Upper lobe of right lung (tissue), 1 donor: ENCODE data around the gene CX3CL1. TPM values are rescaled to one million over a fixed set of nuclear protein-coding genes. Genes with fewer than 3 reads are reported as not detected.
A peak's percentile ranks its signal among the peaks of the same experiment; 100 is the strongest.

Source experiments
- ATAC-seq: fragments of 200-7000 bp; cut with Tn5 transposase; one replicate; pipeline ENCODE4 v1.9.1; 2020; ENCODE audit warnings: mild to moderate bottlenecking, moderate library complexity
- DNase-seq: peaks from one replicate; pipeline ENCODE4 v3.0.0-alpha.2; 2020
- H3K27ac ChIP-seq: fragments of 200-600 bp; one replicate; pipeline ENCODE4 v1.8.0; 2022
- H3K27me3 ChIP-seq: fragments of 200-600 bp; one replicate; pipeline ENCODE4 v1.8.0; 2022; ENCODE audit warnings: mild to moderate bottlenecking
- H3K36me3 ChIP-seq: fragments of 200-600 bp; one replicate; pipeline ENCODE4 v1.8.0; 2022
- H3K4me1 ChIP-seq: fragments of 200-600 bp; one replicate; pipeline ENCODE4 v1.8.0; 2022
- H3K4me3 ChIP-seq: fragments of 200-600 bp; one replicate; pipeline ENCODE4 v1.8.0; 2022; ENCODE audit warnings: mild to moderate bottlenecking
- H3K9me3 ChIP-seq: fragments of 200-600 bp; one replicate; pipeline ENCODE4 v1.8.0; 2022
- intact Hi-C: fragments of 100-400 bp; cut with DNase I; formaldehyde crosslinking; loops from one replicate; pipeline ENCODE4 v1.11.0; 2022
- long read RNA-seq: library from polyadenylated mRNA; unstranded; transcript quantifications from one replicate; pipeline ENCODE4 v2.0.0, GENCODE V29; 2021
- total RNA-seq: library from RNA; stranded (reverse); fragmentation: NEBNext Ultra II Directional; extraction: Animal tissue kit (Norgen Biotek cat#: 25700); gene quantifications from one replicate; pipeline ENCODE4 v1.2.1, GENCODE V29; 2021
- TF ChIP-seq, protein P1 (sequence below): fragments of 200-600 bp; IDR thresholded peaks from one replicate; pipeline ENCODE4 v1.8.0; 2022; ENCODE audit warnings: antibody characterized with exemption
- donor health status: DM: no; HTN: yes; CAD: no; lungs with severe emphysema.

Gene CX3CL1
- 47.5 TPM for total RNA-seq
- long read RNA-seq, transcript CX3CL1-201 (3 exons, 3,321 nt), result major isoform, 11 of 118 reads
- long read RNA-seq, partial matches to known transcripts, result 0 of 118 reads
- long read RNA-seq, other reads (novel, unspliced or antisense), result 107 of 118 reads

DNA sequence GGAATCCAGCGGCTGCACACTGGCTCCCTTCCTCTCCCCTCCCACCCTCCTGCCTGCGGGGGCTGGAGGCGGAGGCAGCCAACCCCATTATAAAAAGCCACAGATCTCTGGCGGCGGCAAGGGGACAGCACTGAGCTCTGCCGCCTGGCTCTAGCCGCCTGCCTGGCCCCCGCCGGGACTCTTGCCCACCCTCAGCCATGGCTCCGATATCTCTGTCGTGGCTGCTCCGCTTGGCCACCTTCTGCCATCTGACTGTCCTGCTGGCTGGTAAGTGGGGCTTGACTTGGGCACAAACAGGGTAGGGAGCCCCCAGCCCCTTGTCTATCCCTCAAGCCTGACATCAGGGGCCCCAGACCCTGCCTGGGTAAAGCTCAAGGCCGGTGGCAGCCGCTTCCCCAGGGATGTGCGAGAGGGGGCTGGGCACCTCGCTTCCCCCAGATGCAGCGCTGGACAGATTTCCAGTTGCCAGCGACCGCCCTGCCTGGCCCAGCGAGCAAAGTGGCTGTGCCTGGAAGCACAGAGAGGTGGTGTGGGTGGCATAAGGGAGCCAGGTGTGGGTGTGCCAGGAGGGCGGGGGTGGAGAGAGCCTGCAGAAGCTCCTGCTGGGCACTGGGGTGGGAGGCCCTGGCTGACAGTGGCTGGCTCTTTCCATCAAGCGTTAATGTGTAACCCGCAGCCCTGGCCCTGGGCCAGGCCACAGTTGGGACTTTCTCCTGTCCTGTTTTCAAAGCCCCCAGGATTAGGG, at the start of gene CX3CL1:
CX3CL1 (plus strand) TSS at position 119 of the 745 bp plus-strand sequence; CDS start at position 198, 79 bp downstream.
- Histone ChIP-seq H3K4me1 (peaks cover under 1% of the 10 kb centered on the region), H3K36me3 (no peaks in the 10 kb centered on the region), H3K9me3 (no peaks in the 10 kb centered on the region), H3K27me3 (no peaks in the 10 kb centered on the region), H3K4me3 (peak within 1 kb of the TSS; percentile 47), H3K27ac (peak within 1 kb of the TSS; percentile 67)
- ATAC-seq (peak; percentile 74), DNase-seq (peak; percentile 70)
- TF ChIP-seq, protein P1, sequence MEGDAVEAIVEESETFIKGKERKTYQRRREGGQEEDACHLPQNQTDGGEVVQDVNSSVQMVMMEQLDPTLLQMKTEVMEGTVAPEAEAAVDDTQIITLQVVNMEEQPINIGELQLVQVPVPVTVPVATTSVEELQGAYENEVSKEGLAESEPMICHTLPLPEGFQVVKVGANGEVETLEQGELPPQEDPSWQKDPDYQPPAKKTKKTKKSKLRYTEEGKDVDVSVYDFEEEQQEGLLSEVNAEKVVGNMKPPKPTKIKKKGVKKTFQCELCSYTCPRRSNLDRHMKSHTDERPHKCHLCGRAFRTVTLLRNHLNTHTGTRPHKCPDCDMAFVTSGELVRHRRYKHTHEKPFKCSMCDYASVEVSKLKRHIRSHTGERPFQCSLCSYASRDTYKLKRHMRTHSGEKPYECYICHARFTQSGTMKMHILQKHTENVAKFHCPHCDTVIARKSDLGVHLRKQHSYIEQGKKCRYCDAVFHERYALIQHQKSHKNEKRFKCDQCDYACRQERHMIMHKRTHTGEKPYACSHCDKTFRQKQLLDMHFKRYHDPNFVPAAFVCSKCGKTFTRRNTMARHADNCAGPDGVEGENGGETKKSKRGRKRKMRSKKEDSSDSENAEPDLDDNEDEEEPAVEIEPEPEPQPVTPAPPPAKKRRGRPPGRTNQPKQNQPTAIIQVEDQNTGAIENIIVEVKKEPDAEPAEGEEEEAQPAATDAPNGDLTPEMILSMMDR, result peak; percentile 30
- intact Hi-C loops, result loop anchor here (5.0 kb wide), 1 partner anchor 65 kb away; no protein-coding TSS in a partner anchor

DNA sequence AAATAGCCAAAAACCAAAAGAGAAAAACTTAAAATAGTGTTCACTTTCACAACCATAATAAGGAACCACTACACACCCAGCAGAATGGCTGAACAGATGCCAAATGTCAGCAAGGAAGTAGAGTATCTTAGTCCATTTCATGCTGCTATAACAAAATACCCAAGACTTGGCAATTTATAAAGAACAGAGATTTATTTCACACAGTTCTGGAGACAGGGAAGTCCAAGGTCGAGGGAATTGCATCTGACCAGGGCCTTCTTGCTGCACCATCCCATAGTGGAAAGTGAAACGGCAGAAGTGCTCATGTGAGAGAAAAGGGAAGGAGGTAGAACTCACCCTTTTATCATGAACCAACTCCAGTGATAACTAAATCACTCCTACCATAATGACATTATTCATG, 47.5 kb upstream of the CX3CL1 start:
- Histone ChIP-seq H3K27me3 (no peaks in the 10 kb centered on the region), H3K36me3 (no peaks in the 10 kb centered on the region), H3K4me1 (no peaks in the 10 kb centered on the region), H3K9me3 (no peaks in the 10 kb centered on the region), H3K4me3 (no peak overlapping the region), H3K27ac (no peak overlapping the region)
- intact Hi-C loops, result no loop called here
- ATAC-seq, result peak; percentile 74
- TF ChIP-seq, protein P1, result no peak
- no peak for DNase-seq

DNA sequence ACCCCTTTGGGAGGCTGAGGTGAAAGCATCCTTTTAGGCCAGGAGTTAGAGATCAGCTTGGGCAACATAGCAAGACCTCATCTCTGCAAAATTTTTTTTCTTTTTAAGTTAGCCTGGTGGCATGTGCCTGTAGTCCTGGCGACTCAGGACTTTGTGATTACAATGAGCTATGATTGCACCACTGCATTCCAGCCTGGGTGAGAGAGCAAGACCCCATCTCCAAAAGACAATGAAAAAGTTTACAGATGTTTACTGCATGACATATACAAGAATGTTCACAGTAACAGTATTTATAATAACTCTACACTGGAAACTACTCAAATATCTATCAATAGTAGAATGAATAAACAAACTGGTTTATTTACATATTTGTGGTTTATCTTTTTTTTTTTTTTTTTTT, 46.8 kb upstream of the CX3CL1 start:
- H3K9me3 ChIP-seq, result no peaks in the 10 kb centered on the region
- H3K27ac ChIP-seq, result no peak overlapping the region
- no peak for ATAC-seq
- DNase-seq, result no peak
- intact Hi-C loops, result no loop called here
- TF ChIP-seq, protein P1, result no peak
- H3K27me3 ChIP-seq, result no peaks in the 10 kb centered on the region
- no peaks in the 10 kb centered on the region for H3K4me1 ChIP-seq
- H3K36me3 ChIP-seq, result no peaks in the 10 kb centered on the region
- no peak overlapping the region for H3K4me3 ChIP-seq

DNA sequence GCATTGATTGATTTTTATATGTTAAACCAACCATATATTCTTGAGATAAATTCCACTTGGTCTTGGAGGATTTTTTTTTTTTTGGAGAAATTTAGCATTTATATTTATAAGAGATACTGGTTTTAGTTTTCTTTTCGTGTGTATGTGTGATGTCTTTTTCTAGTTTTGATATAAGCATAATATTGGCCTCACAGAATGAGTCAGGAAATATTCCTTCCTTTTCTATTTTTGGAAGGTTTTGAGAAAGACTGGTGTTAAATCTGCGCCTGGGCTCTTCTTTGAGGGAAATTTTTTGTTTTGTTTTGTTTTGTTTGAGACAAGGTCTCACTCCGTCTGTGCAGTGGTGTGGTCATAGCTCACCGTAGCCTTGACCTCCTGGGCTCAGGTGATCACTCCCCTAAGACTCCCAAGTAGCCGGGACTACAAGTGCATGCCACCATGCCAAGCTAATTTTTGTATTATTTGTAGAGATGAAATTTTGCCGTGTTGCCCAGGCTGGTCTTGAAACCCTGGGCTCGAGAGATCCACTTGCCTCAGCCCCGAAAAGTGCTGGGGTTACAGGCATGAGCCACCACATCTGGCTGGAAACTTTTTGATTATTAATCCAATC, 42.5 kb upstream of the CX3CL1 start:
- H3K36me3 ChIP-seq, result no peaks in the 10 kb centered on the region
- no peaks in the 10 kb centered on the region for H3K27me3 ChIP-seq
- H3K4me1 ChIP-seq, result no peaks in the 10 kb centered on the region
- no peaks in the 10 kb centered on the region for H3K9me3 ChIP-seq
- ATAC-seq, result no peak
- DNase-seq, result no peak
- TF ChIP-seq, protein P1, result no peak
- H3K4me3 ChIP-seq, result no peak overlapping the region
- intact Hi-C loops, result no loop called here
- H3K27ac ChIP-seq, result no peak overlapping the region

DNA sequence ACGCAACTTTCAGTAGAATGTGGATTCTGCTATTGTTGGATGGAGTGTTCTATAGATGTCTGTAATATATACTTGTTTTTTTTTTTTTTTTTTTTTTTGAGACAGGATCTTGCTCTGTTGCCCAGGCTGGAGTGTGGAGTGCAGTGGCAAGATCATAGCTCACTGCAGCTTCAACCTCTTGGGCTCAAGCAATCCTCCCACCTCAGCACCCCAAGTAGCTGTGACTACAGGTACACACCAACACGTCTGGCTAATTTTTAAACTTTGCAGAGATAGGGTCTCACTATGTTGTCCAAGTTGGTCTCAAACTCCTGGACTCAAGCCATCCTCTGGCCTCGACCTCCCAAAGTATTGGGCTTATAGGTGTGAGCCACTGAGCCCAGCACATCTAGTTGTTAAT, 40.9 kb upstream of the CX3CL1 start:
- intact Hi-C loops, result no loop called here
- TF ChIP-seq, protein P1, result no peak
- DNase-seq (no peak), ATAC-seq (no peak)
- Histone ChIP-seq H3K4me1 (no peaks in the 10 kb centered on the region), H3K4me3 (no peak overlapping the region), H3K36me3 (no peaks in the 10 kb centered on the region), H3K9me3 (no peaks in the 10 kb centered on the region), H3K27me3 (no peaks in the 10 kb centered on the region), H3K27ac (no peak overlapping the region)
